IMR-90 (cell line): ENCODE results near the gene AHNAK. TPM values are rescaled to one million over a fixed set of nuclear protein-coding genes. Genes with fewer than 3 reads are reported as not detected.

ENCODE experiments used
- ATAC-seq: fragments of 200-7000 bp; cut with Tn5 transposase; 2 replicates; pipeline ENCODE4 v1.9.1; 2020; ENCODE audit warnings: low read depth, mild to moderate bottlenecking, moderate library complexity
- BruUV-seq: library from RNA; stranded (reverse); fragments of 400-500 nt; replicated peaks from 2 replicates; lab custom pipeline; 2021; lab: Mats Ljungman, UMichigan
- CTCF ChIA-PET: fragments of 300-600 bp; formaldehyde crosslinking; extraction: SDS; loops from one replicate; lab custom pipeline; 2021; ENCODE audit warnings: antibody characterized with exemption; lab: Yijun Ruan, JAX
- POLR2A ChIA-PET: fragments of 300-600 bp; sonication (Branson Sonifier 250); formaldehyde crosslinking; loops from one replicate; lab custom pipeline; 2022; ENCODE audit warnings: antibody characterized with exemption; ENCODE audit not compliant: unreplicated experiment; lab: Charles Lee
- DNase-seq: peaks from one replicate; pipeline ENCODE4 v3.0.0; 2013
- H2AFZ ChIP-seq: replicated peaks from 2 replicates; pipeline ENCODE3; 2013; ENCODE audit warnings: low read length, mild to moderate bottlenecking; ENCODE audit not compliant: poor library complexity
- H2AK5ac ChIP-seq: 2 replicates; pipeline ENCODE4 v1.6.1; 2013; ENCODE audit warnings: low read depth, low read length, inconsistent platforms
- H2AK9ac ChIP-seq: replicated peaks from 2 replicates; pipeline ENCODE3; 2013; ENCODE audit warnings: mild to moderate bottlenecking, low read depth, low read length, moderate library complexity; ENCODE audit not compliant: poor library complexity
- H2BK120ac ChIP-seq: 2 replicates; pipeline ENCODE4 v1.6.1; 2013; ENCODE audit warnings: low read depth, low read length, inconsistent platforms
- H2BK15ac ChIP-seq: 3 replicates; pipeline ENCODE4 v1.6.1; 2013; ENCODE audit warnings: low read depth, low read length, inconsistent platforms
- H2BK20ac ChIP-seq: 2 replicates; pipeline ENCODE4 v1.6.1; 2013; ENCODE audit warnings: low read depth, mild to moderate bottlenecking, inconsistent platforms, low read length, moderate library complexity
- H2BK5ac ChIP-seq: 2 replicates; pipeline ENCODE4 v1.6.1; 2013; ENCODE audit warnings: mild to moderate bottlenecking, low read depth, low read length, inconsistent platforms; ENCODE audit not compliant: poor library complexity, severe bottlenecking
- H3K14ac ChIP-seq: replicated peaks from 2 replicates; pipeline ENCODE4 v1.6.1; 2013; ENCODE audit warnings: low read depth, low read length, inconsistent platforms
- H3K18ac ChIP-seq: 2 replicates; pipeline ENCODE4 v1.6.1; 2013; ENCODE audit warnings: low read depth, low read length, control low read depth
- H3K23ac ChIP-seq: 2 replicates; pipeline ENCODE4 v1.6.1; 2013; ENCODE audit warnings: low read depth, low read length, inconsistent platforms
- H3K27ac ChIP-seq: 2 replicates; pipeline ENCODE4 v1.5.1; 2013; ENCODE audit warnings: mild to moderate bottlenecking, control low read depth, low read length; ENCODE audit not compliant: insufficient read depth
- H3K27me3 ChIP-seq: 2 replicates; pipeline ENCODE4 v1.6.1; 2013; ENCODE audit warnings: low read length; ENCODE audit not compliant: control insufficient read depth, insufficient read depth
- H3K36me3 ChIP-seq: 2 replicates; pipeline ENCODE4 v1.6.1; 2013; ENCODE audit warnings: low read length, mixed read lengths; ENCODE audit not compliant: control insufficient read depth, insufficient read depth
- H3K4ac ChIP-seq: 2 replicates; pipeline ENCODE4 v1.6.1; 2013; ENCODE audit warnings: low read depth, low read length, inconsistent platforms
- H3K4me1 ChIP-seq: 2 replicates; pipeline ENCODE4 v1.6.1; 2013; ENCODE audit warnings: low read length, mixed read lengths; ENCODE audit not compliant: control insufficient read depth, insufficient read depth
- H3K4me2 ChIP-seq: 2 replicates; pipeline ENCODE4 v1.6.1; 2013; ENCODE audit warnings: low read depth, mild to moderate bottlenecking, control low read depth, low read length, moderate library complexity
- H3K4me3 ChIP-seq: 2 replicates; pipeline ENCODE4 v1.5.1; 2013; ENCODE audit warnings: low read depth, mild to moderate bottlenecking, control low read depth, low read length, moderate library complexity; ENCODE audit not compliant: insufficient read depth
- H3K56ac ChIP-seq: 2 replicates; pipeline ENCODE4 v1.6.1; 2013; ENCODE audit warnings: low read length, inconsistent platforms; ENCODE audit not compliant: insufficient read depth; ENCODE audit errors: extremely low read depth
- H3K79me1 ChIP-seq, 2 experiments: 2 replicates each; pipeline ENCODE4 v1.6.1; 2013; ENCODE audit warnings: low read length in 2 of 2, inconsistent platforms in 1 of 2, low read depth in 1 of 2
- H3K9ac ChIP-seq: 2 replicates; pipeline ENCODE4 v1.6.1; 2013; ENCODE audit warnings: low read depth, low read length, control low read depth
- H3K9me1 ChIP-seq: 2 replicates; pipeline ENCODE4 v1.6.1; 2013; ENCODE audit warnings: low read length, inconsistent platforms; ENCODE audit not compliant: insufficient read depth
- H3K9me3 ChIP-seq: 2 replicates; pipeline ENCODE4 v1.6.1; 2013; ENCODE audit warnings: low read length; ENCODE audit not compliant: control insufficient read depth, insufficient read depth
- H4K20me1 ChIP-seq: 2 replicates; pipeline ENCODE4 v1.6.1; 2013; ENCODE audit warnings: low read length, inconsistent platforms; ENCODE audit not compliant: insufficient read depth
- H4K5ac ChIP-seq: 2 replicates; pipeline ENCODE4 v1.6.1; 2013; ENCODE audit warnings: mild to moderate bottlenecking, low read depth, low read length, control low read depth
- H4K8ac ChIP-seq, 2 experiments: 2 replicates each; pipeline ENCODE4 v1.6.1; 2013; ENCODE audit warnings: low read depth in 2 of 2, low read length in 2 of 2, control low read depth in 1 of 2, inconsistent platforms in 1 of 2
- H4K91ac ChIP-seq: 2 replicates; pipeline ENCODE4 v1.6.1; 2013; ENCODE audit warnings: low read depth, low read length, inconsistent platforms; ENCODE audit not compliant: insufficient read depth
- BHLHE40 ChIP-seq: fragments of 150-350 bp; IDR thresholded peaks from 2 replicates; pipeline ENCODE4 v1.6.1; 2016; ENCODE audit warnings: mild to moderate bottlenecking, low read depth, low read length
- MAFK ChIP-seq: IDR thresholded peaks from 2 replicates; pipeline ENCODE4 v1.6.1; 2012; ENCODE audit warnings: low read depth, low read length, improper control_type of control experiment
- MAZ ChIP-seq: IDR thresholded peaks from 2 replicates; pipeline ENCODE4 v1.6.1; 2012; ENCODE audit warnings: low read depth, mild to moderate bottlenecking, low read length, improper control_type of control experiment, moderate library complexity, borderline replicate concordance
- MXI1 ChIP-seq: IDR thresholded peaks from 2 replicates; pipeline ENCODE4 v1.6.1; 2012; ENCODE audit warnings: low read depth, mild to moderate bottlenecking, low read length, moderate library complexity, borderline replicate concordance
- RAD21 ChIP-seq: IDR thresholded peaks from 2 replicates; pipeline ENCODE4 v1.6.1; 2012; ENCODE audit warnings: low read length, improper control_type of control experiment
- RCOR1 ChIP-seq: IDR thresholded peaks from 2 replicates; pipeline ENCODE4 v1.6.1; 2012; ENCODE audit warnings: mild to moderate bottlenecking, low read length, improper control_type of control experiment; ENCODE audit not compliant: insufficient replicate concordance
- RFX5 ChIP-seq: IDR thresholded peaks from 2 replicates; pipeline ENCODE4 v1.8.0; 2012; ENCODE audit warnings: low read depth, mild to moderate bottlenecking, low read length, moderate library complexity
- WGBS, 2 experiments: methylation state at CpG; one replicate each; pipeline versions ENCODE4 v1.1.5 to v1.1.7; 2013; ENCODE audit warnings: missing lambda C conversion rate in 2 of 2; ENCODE audit not compliant: insufficient read length in 1 of 2; ENCODE audit errors: extremely low coverage in 2 of 2; 5-methylcytosine and 5-hydroxymethylcytosine counted together
- dilution Hi-C: fragments of 300-500 bp; cut with HindIII; formaldehyde crosslinking; loops from one replicate; pipeline ENCODE4 v1.14.3; 2018; ENCODE audit warnings: low sequenced_read_pairs; ENCODE audit not compliant: unreplicated experiment
- in situ Hi-C: fragments of 300-500 bp; cut with MboI; formaldehyde crosslinking; loops from 3 replicates; pipeline ENCODE4 v1.14.3; 2019; ENCODE audit warnings: low sequenced_read_pairs, inconsistent platforms, mixed read lengths
- intact Hi-C: fragments of 100-400 bp; cut with micrococcal nuclease; formaldehyde crosslinking; loops from 2 replicates; pipeline ENCODE4 v1.10.0; 2022
- polyA plus RNA-seq, 3 experiments: library from polyadenylated mRNA; depleted of rRNA; stranded (reverse); fragments of >200 nt; gene quantifications; 2 replicates each; pipeline ENCODE4 v1.2.3, GENCODE V29; 2012; ENCODE audit warnings: low replicate concordance in 1 of 3
- total RNA-seq: library from RNA; depleted of rRNA; stranded (reverse); fragments of >200 nt; gene quantifications from 2 replicates; pipeline ENCODE4 v1.2.3, GENCODE V29; 2012
- TF ChIP-seq, protein P1 (sequence below): fragments of 150-350 bp; IDR thresholded peaks from 2 replicates; pipeline ENCODE4 v1.6.1; 2016; ENCODE audit warnings: low read depth, mild to moderate bottlenecking, low read length, moderate library complexity, borderline replicate concordance

Gene AHNAK
- total and polyA plus RNA-seq, 2 of the 4 experiments (the other 2 are of a cell fraction): 95.1 to 695 TPM

DNA sequence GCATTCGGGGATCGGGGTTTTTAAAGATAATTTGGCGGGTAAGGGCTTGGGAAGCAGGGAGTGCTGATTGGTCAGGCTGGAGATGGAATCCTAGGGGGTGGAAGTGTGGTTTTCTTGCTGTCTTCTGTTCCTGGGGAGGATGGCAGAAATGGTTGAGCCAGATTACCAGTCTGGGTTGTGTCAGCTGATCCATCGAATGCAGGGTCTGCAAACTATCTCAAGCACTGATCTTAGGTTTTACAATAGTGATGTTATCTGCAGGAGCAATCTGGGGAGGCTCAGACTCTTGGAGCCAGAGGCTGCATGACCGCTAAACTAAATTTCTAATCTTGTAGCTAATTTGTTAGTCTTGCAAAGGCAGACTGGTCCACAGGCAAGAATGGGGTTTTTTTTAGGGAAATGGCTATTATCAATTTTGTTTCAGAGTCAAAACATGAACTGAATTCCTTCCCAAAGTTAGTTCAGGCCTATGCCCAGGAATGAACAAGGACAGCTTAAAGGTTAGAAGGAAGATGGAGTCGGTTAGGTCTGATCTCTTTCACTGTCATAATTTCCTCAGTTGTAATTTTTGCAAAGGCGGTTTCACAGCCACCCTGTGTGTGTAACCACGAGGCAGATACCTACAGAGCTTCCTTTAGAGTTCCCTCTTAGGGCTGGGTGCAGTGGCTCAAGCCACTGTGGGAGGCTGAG is 117.6 kb downstream of the AHNAK start:
- Histone ChIP-seq H3K23ac (no peak overlapping the region), H4K20me1 (no peaks in the 10 kb centered on the region), H3K9me3 (no peaks in the 10 kb centered on the region), H2BK120ac (peak overlapping the region; percentile 80), H4K5ac (peak overlapping the region; percentile 14; the same call in 1 of the 2 replicates), H3K4me1 (peaks cover 33% of the 10 kb centered on the region), H3K9ac (no peak overlapping the region), H2AFZ (no peak overlapping the region), H3K14ac (peak overlapping the region; percentile 60; the same call in 1 of the 2 replicates), H2AK5ac (peak overlapping the region; percentile 78), H3K4me2 (no peak overlapping the region), H3K27ac (no peak overlapping the region; the same call in 1 of the 2 replicates), H3K18ac (peak overlapping the region; percentile 11), H4K8ac (peak overlapping the region in 1 of 2 experiments; percentile 65; a peak in 1 of 4 replicates), H3K9me1 (peaks cover 25% of the 10 kb centered on the region), H3K36me3 (no peaks in the 10 kb centered on the region), H2BK20ac (peak overlapping the region; percentile 92), H3K79me1 (peaks cover 0 to 36% of the 10 kb centered on the region in 2 experiments; a peak in 2 of 4 replicates), H4K91ac (peak overlapping the region; percentile 94), H3K56ac (no peak overlapping the region), H3K4ac (peak overlapping the region; percentile 95), H2BK15ac (peak overlapping the region; percentile 70; the same call in 1 of the 3 replicates), H2AK9ac (no peak overlapping the region), H2BK5ac (peak overlapping the region; percentile 90), H3K27me3 (no peaks in the 10 kb centered on the region), H3K4me3 (no peak overlapping the region)
- dilution Hi-C loops: no loop called here
- no peak for ATAC-seq
- no TSS peak for BruUV-seq
- intact Hi-C loops: no loop called here
- POLR2A ChIA-PET: no interaction called here
- DNase-seq: no peak
- CTCF ChIA-PET: interaction anchor here (1.2 to 2.1 kb wide), 2 partner anchors 114 to 132 kb away, joined by 6 to 7 read pairs; no protein-coding TSS in a partner anchor
- in situ Hi-C loops: no loop called here
- WGBS, 2 experiments: 97% methylated on average over 4 of the region's 8 CpGs; no CpG with 5 or more reads in 1 of the 2 experiments
- TF ChIP-seq MAFK: no peak
- TF ChIP-seq, protein P1, sequence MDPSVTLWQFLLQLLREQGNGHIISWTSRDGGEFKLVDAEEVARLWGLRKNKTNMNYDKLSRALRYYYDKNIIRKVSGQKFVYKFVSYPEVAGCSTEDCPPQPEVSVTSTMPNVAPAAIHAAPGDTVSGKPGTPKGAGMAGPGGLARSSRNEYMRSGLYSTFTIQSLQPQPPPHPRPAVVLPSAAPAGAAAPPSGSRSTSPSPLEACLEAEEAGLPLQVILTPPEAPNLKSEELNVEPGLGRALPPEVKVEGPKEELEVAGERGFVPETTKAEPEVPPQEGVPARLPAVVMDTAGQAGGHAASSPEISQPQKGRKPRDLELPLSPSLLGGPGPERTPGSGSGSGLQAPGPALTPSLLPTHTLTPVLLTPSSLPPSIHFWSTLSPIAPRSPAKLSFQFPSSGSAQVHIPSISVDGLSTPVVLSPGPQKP: no peak
- TF ChIP-seq MXI1: no peak
- TF ChIP-seq RFX5: no peak
- TF ChIP-seq BHLHE40: no peak
- TF ChIP-seq RAD21: no peak
- no peak for TF ChIP-seq RCOR1
- no peak for TF ChIP-seq MAZ
